Urinary bladder (tissue), 4 donors: Measurements from ENCODE around the gene CNNM1. TPM values are rescaled to one million over a fixed set of nuclear protein-coding genes. Genes with fewer than 3 reads are reported as not detected.
A peak's percentile ranks its signal among the peaks of the same experiment; 100 is the strongest.

ENCODE experiments used
- DNase-seq: peaks from one replicate; pipeline ENCODE4 v3.0.0-alpha.2; 2015; ENCODE audit errors: extremely low spot score
- H3K27ac ChIP-seq: one replicate; pipeline ENCODE4 v1.5.1; 2013; ENCODE audit warnings: low read depth, mild to moderate bottlenecking, moderate library complexity
- H3K36me3 ChIP-seq: one replicate; pipeline ENCODE4 v1.6.1; 2013; ENCODE audit warnings: mild to moderate bottlenecking, moderate library complexity; ENCODE audit not compliant: insufficient read depth
- H3K4me1 ChIP-seq: one replicate; pipeline ENCODE4 v1.6.1; 2013; ENCODE audit warnings: mild to moderate bottlenecking, moderate library complexity; ENCODE audit not compliant: insufficient read depth
- H3K4me3 ChIP-seq: one replicate; pipeline ENCODE4 v1.5.1; 2013; ENCODE audit warnings: low read depth, low read length
- WGBS: extraction: QIAGEN DNeasy Blood & Tissue Kit; methylation state at CpG from one replicate; pipeline ENCODE4 v1.1.7; 2013; 5-methylcytosine and 5-hydroxymethylcytosine counted together
- polyA plus RNA-seq: library from polyadenylated mRNA; stranded (reverse); fragments of 200-250 nt; gene quantifications from one replicate; pipeline ENCODE4 v1.2.3, GENCODE V29; 2013
- total RNA-seq: library from RNA; depleted of rRNA; stranded (reverse); fragments of >200 nt; gene quantifications from one replicate; pipeline ENCODE4 v1.2.3, GENCODE V29; 2014
- donor health status: healthy with polysubstance abuse.
- donor health status: healthy.

Gene CNNM1
- total RNA-seq (1.6 TPM), polyA plus RNA-seq (2.3 TPM)

DNA sequence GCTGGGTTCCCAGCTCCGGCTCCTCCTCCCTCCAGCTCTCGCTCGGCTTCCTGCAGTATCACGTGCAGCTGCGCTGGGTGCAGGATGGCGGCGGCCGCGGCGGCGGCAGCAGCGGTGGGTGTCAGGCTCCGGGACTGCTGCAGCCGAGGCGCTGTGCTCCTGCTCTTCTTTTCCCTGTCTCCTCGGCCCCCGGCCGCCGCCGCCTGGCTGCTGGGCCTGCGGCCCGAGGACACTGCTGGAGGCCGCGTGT lies at the start of gene CNNM1:
Gene CNNM1, plus strand, starts transcription at position 53 of the 250 bp plus-strand sequence. Its CDS starts 32 bp downstream, at position 85.
- H3K4me1 ChIP-seq: no peaks in the 10 kb centered on the region
- H3K4me3 ChIP-seq: peak within 1 kb of the TSS; percentile 65
- WGBS: under 1% methylated on average over 24 of the region's 24 CpGs
- DNase-seq: no peak
- H3K27ac ChIP-seq: no peak within 1 kb of the TSS
- no peaks in the 10 kb centered on the region for H3K36me3 ChIP-seq

DNA sequence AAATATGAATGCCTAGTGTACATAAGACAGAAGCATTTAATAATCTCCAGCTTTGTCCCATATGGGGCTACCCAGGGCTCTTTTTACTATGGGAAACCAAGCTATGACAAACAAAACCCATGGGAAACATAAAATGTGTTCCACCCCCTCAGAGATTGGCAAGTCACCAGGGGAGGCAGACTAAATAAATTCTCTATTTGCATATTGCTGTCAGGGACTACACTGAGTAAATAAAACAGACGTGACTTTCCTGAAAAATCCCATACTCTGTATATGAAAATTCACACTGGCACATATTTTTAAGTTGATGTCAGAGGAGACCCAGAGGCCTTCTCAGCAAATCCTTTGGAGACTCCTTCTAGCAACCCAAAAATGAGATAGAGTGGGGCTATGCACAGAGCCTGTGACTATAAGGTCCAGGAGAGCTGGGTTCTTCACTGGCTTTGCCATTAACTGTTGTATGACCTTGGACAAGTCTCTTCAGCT lies 49.5 kb upstream of the CNNM1 start:
- Histone ChIP-seq H3K4me3 (no peak overlapping the region), H3K27ac (no peak overlapping the region), H3K36me3 (no peaks in the 10 kb centered on the region), H3K4me1 (no peaks in the 10 kb centered on the region)
- 18% methylated on average over 1 of the region's 1 CpG for WGBS
- DNase-seq: no peak

DNA sequence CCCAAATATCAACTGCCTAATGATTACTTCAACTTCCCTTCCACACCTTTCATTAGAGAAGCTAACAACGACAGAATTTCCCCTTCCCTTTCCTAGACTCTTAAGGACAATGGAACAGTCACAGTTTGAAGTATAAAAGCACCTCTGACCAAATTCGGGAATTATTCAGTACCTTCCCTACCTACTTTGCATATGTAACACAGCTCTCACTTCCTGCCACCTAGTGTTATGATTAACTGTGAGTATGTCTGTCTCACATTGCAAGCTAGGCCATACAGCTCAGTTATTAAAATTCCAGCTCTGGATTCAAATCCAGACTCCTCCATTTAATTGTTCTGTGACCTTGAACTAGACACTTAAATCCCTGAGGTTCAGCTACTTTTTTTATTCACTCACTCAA lies 48.7 kb upstream of the CNNM1 start:
- Histone ChIP-seq H3K36me3 (no peaks in the 10 kb centered on the region), H3K27ac (no peak overlapping the region), H3K4me1 (no peaks in the 10 kb centered on the region), H3K4me3 (no peak overlapping the region)
- WGBS: 70% methylated on average over 2 of the region's 2 CpGs
- DNase-seq: no peak

DNA sequence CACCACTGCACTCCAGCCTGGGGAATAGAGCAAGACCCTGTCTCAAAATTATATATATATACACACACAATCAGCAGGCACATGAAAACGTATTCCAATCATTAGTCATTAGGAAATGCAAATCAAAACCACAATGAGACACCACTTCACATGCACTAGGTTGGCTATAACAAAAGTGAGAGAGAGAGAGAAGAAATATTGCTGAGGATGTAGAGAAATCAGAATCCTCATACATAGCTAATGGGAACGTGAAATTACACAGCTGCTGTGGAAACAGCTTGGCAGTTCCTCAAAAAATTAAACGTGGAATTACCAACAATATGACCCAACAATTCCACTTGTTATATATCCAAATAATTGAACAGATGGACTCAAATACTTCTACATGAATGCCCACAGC lies 43.3 kb upstream of the CNNM1 start:
- Histone ChIP-seq H3K4me3 (no peak overlapping the region), H3K36me3 (no peaks in the 10 kb centered on the region), H3K27ac (no peak overlapping the region), H3K4me1 (no peaks in the 10 kb centered on the region)
- DNase-seq: no peak
- 29% methylated on average over 3 of the region's 3 CpGs for WGBS

DNA sequence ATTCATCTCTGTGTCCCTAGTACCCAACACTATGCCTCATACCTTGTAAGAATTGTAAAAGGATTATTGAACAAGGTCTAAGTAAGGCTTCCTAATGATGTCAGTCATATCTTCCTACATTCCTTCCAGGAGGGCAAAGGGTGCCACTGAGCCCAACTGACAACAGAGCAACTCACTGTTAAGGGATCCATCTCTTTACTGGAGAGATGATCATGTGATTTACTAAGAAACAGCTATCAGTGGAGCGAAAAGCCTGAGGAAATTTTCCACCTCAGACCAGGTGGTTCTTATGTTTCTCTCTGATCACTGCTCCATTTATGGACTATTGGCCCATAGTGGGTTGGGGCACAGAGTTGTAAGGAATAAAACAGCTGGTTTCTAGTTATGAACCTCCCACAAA lies 38.9 kb upstream of the CNNM1 start:
- 96% methylated on average over 1 of the region's 1 CpG for WGBS
- no peaks in the 10 kb centered on the region for H3K36me3 ChIP-seq
- no peak for DNase-seq
- H3K4me1 ChIP-seq: no peaks in the 10 kb centered on the region
- H3K4me3 ChIP-seq: no peak overlapping the region
- H3K27ac ChIP-seq: no peak overlapping the region

DNA sequence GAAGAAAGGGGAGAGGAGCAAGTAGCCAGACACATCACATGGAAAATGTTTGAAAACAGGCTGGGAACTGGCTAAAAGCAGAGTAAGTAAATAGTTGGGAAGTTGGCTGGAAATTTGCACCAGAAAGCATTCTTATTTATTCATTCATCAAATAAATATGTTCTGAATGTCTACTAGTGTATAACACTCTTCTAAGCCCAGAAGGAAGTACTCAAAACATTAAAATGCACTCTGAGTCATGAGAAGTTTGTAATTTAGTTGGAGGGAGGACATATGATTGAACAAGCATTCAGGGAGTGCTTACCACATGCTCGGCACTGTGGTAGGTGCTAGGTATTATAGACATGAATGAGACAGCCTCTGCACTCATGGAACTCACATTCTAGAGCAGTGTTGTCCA lies 37.0 kb upstream of the CNNM1 start:
- no peaks in the 10 kb centered on the region for H3K36me3 ChIP-seq
- H3K27ac ChIP-seq: no peak overlapping the region
- DNase-seq: peak; percentile 40
- 40% methylated on average over 1 of the region's 1 CpG for WGBS
- H3K4me1 ChIP-seq: no peaks in the 10 kb centered on the region
- H3K4me3 ChIP-seq: no peak overlapping the region

DNA sequence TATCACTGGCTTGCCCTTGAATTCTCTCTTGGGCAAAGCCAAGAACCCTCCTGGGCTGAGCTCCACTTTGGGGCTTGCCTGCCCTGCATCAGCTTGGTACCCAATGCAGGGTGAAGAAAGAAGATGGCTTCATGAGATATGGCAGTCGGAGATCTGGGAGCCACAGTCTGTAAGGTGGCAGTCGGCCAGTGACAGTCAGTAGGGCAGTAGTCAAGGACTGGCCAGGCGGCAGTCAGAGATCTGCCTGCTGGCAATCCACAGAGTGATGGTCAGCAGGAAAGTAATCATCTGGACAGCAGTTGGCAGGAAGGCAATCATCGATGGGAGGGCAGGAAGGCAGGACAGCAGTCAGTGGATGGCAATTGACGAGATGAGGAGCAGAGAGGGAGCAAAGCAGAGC lies 32.6 kb upstream of the CNNM1 start:
- DNase-seq: no peak
- no peak overlapping the region for H3K27ac ChIP-seq
- WGBS: 73% methylated on average over 5 of the region's 5 CpGs
- no peaks in the 10 kb centered on the region for H3K4me1 ChIP-seq
- no peaks in the 10 kb centered on the region for H3K36me3 ChIP-seq
- no peak overlapping the region for H3K4me3 ChIP-seq

DNA sequence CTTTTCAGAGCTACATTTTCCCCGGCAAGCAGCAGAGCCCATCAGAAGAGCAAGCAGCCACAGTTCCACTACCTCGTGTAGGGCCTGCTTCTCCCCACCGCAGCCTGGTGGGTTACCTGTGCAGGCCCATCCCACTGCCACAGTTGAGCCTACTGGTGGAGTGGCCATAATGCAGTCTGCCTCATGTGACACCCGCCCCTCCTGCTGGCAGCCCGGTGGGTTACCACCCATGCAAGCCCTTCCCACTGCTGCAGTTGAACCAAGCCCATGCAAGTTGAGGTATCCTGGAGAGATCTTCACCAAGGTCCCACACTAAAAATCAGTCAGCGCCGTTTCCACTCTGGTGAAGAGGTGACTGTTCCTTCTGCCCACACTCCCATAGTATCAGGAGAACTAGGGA lies 32.1 kb upstream of the CNNM1 start:
- DNase-seq: no peak
- no peak overlapping the region for H3K27ac ChIP-seq
- 89% methylated on average over 7 of the region's 7 CpGs for WGBS
- H3K4me3 ChIP-seq: no peak overlapping the region
- no peaks in the 10 kb centered on the region for H3K36me3 ChIP-seq
- H3K4me1 ChIP-seq: no peaks in the 10 kb centered on the region

DNA sequence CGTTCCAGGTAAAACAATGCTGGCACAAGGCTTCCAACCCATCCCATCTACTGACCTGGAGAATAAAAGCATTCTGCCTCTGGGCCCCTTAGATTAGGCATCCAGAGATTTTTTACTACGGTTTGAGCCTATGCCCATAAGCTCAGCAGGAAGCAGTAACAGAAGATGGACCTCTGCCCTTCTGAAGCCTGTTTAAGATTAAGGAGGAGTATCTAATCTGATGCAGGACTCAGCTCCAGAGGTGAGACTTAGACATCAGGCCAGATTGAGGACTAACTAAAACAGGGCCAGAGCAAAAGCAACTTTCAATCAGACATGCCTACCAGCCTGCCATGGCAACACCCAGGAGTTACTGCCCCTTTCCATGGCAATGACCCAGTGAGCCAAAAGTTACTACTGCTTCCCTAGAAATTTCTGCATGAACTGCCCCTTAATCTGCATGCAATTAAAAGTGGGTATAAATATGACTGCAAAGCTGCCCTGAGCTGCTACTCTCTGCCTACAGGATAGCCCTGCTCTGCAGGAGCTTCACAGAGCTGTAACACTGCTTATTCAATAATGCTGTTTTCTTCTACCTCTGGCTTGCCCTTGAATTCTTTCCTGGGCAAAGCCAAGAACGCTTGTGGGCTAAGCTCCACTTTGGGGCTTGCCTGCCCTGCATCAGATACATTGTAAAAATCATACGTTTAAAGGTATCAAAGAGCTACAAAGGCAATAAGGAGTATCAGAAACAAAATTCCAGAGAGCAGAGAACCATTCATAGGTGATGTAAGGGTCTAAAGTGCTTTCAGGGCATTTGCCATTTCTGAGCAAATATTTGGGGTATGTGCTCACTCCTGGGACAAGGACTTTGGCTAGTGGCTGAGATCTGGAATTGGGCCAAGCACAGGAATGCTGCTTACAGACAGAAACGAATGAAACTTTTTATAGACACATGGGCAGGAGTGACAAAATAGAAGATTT lies 25.0 kb upstream of the CNNM1 start:
- no peak for DNase-seq
- Histone ChIP-seq H3K4me1 (no peaks in the 10 kb centered on the region), H3K27ac (no peak overlapping the region), H3K36me3 (no peaks in the 10 kb centered on the region), H3K4me3 (no peak overlapping the region)
- WGBS: 34% methylated on average over 5 of the region's 5 CpGs

DNA sequence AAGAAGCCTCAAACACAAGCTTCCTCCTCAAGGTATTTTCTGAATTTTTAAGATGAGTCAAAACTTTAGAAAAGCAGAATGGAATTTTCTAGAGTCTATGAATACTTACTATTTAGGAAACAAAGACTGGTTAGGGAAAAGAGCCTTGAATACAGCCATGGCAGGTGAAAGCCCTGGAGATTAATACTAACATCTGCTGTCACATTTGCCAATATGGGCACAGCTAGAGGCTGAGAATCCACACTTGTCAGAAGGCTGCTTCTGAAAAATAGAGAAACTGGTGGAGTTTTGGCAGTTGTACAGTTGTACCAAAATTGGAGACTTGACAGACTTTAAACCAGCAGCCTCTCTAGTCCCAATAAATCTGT lies 24.3 kb upstream of the CNNM1 start:
- no peak overlapping the region for H3K4me3 ChIP-seq
- no peaks in the 10 kb centered on the region for H3K4me1 ChIP-seq
- no peaks in the 10 kb centered on the region for H3K36me3 ChIP-seq
- no peak overlapping the region for H3K27ac ChIP-seq
- DNase-seq: no peak

DNA sequence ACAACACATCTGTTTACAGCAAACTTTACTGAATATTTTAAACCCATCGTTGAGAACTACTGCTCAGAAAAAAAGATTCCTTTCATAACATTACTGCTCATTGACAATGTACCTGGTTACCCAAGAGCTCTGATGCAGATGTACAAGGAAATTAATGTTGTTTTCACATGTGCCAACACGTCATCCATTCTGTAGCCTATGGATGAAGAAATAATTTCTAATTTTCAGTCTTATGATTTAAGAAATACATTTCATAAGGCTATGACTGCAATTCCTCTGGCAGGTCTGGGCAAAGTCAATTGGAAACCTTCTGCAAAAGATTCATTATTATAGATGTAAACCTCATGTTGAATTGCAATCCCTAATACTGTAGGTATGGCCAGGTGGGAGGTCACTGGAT lies 16.7 kb upstream of the CNNM1 start:
- no peaks in the 10 kb centered on the region for H3K4me1 ChIP-seq
- DNase-seq: no peak
- no peak overlapping the region for H3K4me3 ChIP-seq
- H3K27ac ChIP-seq: no peak overlapping the region
- H3K36me3 ChIP-seq: no peaks in the 10 kb centered on the region
- WGBS: 85% methylated on average over 2 of the region's 2 CpGs

DNA sequence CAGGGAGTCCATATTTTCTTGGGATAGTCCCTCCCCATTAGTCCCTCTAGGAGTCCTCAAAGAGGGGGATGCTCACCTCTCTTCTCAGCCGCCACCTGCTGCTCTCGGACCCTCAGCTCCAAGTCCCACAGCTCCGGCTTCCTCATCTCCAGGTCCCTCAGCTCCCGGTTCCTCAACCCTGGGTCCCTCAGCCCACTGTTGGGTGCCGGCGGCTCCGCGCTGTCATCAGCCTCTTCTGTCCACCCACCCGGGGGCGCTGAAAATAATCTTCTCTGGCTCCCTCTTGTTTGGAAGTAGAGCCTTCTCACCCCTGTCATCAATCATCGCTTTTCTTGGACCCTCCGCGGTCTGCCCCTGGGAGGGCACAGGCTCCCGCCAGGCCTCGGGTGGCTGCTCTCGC lies 13.3 kb upstream of the CNNM1 start:
- no peaks in the 10 kb centered on the region for H3K36me3 ChIP-seq
- no peak overlapping the region for H3K27ac ChIP-seq
- no peaks in the 10 kb centered on the region for H3K4me1 ChIP-seq
- WGBS: 96% methylated on average over 16 of the region's 16 CpGs
- DNase-seq: no peak
- H3K4me3 ChIP-seq: no peak overlapping the region

DNA sequence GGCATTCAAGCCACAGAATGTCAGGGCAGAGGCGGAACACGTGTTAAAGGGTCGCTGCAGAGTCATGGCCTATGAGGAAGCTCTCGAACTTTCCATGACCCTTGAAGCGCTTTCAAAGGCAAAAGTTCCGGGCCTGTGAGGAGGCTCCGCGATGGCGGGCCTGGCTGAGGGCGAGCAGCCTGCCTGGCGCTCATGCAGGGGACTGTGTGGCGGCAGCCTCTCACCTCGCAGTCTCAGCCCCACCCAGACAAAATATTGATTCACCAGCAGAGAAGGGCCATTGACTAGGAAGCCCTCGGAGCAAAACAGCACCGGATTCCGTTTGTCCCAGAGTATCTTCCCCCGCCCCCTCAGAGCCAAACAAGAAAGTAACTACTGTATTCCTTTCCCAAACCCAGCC lies 12.8 kb upstream of the CNNM1 start:
- Histone ChIP-seq H3K36me3 (no peaks in the 10 kb centered on the region), H3K27ac (no peak overlapping the region), H3K4me1 (no peaks in the 10 kb centered on the region), H3K4me3 (no peak overlapping the region)
- DNase-seq: no peak
- 88% methylated on average over 17 of the region's 17 CpGs for WGBS

DNA sequence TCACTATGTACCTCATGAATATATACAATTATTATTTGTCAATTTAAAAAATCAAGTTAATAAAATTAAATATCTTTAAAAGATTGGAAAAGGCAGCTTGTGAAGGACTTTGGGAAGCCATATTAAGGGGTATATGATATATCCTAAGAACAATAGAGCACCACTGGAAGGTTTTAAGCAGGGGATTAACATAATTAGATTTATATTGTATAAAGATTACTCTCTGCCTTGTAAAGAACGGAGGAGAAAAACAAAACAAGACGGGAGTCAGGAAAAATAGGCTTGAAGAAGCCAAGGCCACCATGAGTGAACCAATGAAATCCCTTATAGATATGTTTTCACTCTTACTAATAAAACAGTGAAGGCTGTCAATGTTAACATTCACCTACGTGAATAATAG lies 11.1 kb upstream of the CNNM1 start:
- WGBS: 79% methylated on average over 3 of the region's 3 CpGs
- H3K36me3 ChIP-seq: no peaks in the 10 kb centered on the region
- DNase-seq: no peak
- H3K4me1 ChIP-seq: no peaks in the 10 kb centered on the region
- H3K4me3 ChIP-seq: no peak overlapping the region
- H3K27ac ChIP-seq: no peak overlapping the region

DNA sequence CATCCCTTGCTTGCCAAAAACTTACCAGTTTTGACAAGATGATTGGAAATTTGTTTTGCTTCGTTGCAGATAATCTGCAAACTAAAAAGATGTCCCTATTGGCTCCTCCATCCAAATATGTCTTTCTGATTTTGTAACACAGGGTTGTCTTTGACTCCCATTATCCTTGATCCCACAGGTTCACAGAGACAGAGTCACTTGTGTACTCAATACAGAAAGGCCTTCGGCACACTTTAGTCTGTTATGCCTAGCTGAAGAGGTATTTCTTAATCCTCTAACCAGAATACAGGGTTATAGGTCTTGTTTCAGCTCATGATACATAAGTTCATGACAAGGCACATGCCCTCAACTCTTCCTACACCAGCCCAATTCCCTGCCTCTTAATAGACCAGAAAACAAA lies 10.7 kb upstream of the CNNM1 start:
- no peaks in the 10 kb centered on the region for H3K36me3 ChIP-seq
- DNase-seq: no peak
- no peak overlapping the region for H3K4me3 ChIP-seq
- no peaks in the 10 kb centered on the region for H3K4me1 ChIP-seq
- 87% methylated on average over 2 of the region's 2 CpGs for WGBS
- no peak overlapping the region for H3K27ac ChIP-seq
